Glutamatergic neuron (in vitro differentiated cells): Measurements from ENCODE around the gene EDEM3. TPM values are rescaled to one million over a fixed set of nuclear protein-coding genes. Genes with fewer than 3 reads are reported as not detected.

Experiments used
- DNase-seq: peaks from one replicate; pipeline ENCODE4 v3.0.0; 2022
- H3K27ac Mint-ChIP-seq: one replicate; pipeline ENCODE4 v1.8.0; 2020; ENCODE audit warnings: mild to moderate bottlenecking, mixed read lengths, inconsistent platforms; ENCODE audit not compliant: unreplicated experiment
- H3K27me3 Mint-ChIP-seq: one replicate; pipeline ENCODE4 v1.8.0; 2020; ENCODE audit warnings: mild to moderate bottlenecking, moderate library complexity, mixed read lengths, inconsistent platforms; ENCODE audit not compliant: unreplicated experiment
- H3K36me3 Mint-ChIP-seq: one replicate; pipeline ENCODE4 v1.8.0; 2020; ENCODE audit warnings: mild to moderate bottlenecking, mixed read lengths, inconsistent platforms; ENCODE audit not compliant: unreplicated experiment
- H3K4me1 Mint-ChIP-seq: one replicate; pipeline ENCODE4 v1.8.0; 2020; ENCODE audit warnings: mild to moderate bottlenecking, low read depth, mixed read lengths, inconsistent platforms; ENCODE audit not compliant: unreplicated experiment
- H3K4me3 Mint-ChIP-seq: one replicate; pipeline ENCODE4 v1.8.0; 2020; ENCODE audit warnings: mild to moderate bottlenecking, mixed read lengths, inconsistent platforms; ENCODE audit not compliant: unreplicated experiment
- H3K9me3 Mint-ChIP-seq: one replicate; pipeline ENCODE4 v1.8.0; 2020; ENCODE audit warnings: mild to moderate bottlenecking, moderate library complexity, mixed read lengths, inconsistent platforms; ENCODE audit not compliant: unreplicated experiment
- total RNA-seq: library from RNA; stranded (reverse); fragmentation: NEBNext Ultra II Directional; extraction: Animal tissue kit (Norgen Biotek cat#: 25700); gene quantifications from one replicate; pipeline ENCODE4 v1.2.1, GENCODE V29; 2021; ENCODE audit not compliant: unreplicated experiment
- TF ChIP-seq, protein P1 (sequence below): fragments of 200-600 bp; sonication (generic); IDR thresholded peaks from one replicate; pipeline ENCODE4 v1.5.0; 2021; ENCODE audit not compliant: partially characterized antibody, unreplicated experiment

The EDEM3 gene
- total RNA-seq, 1 donor from 2014 or later, result 23.6 TPM

DNA sequence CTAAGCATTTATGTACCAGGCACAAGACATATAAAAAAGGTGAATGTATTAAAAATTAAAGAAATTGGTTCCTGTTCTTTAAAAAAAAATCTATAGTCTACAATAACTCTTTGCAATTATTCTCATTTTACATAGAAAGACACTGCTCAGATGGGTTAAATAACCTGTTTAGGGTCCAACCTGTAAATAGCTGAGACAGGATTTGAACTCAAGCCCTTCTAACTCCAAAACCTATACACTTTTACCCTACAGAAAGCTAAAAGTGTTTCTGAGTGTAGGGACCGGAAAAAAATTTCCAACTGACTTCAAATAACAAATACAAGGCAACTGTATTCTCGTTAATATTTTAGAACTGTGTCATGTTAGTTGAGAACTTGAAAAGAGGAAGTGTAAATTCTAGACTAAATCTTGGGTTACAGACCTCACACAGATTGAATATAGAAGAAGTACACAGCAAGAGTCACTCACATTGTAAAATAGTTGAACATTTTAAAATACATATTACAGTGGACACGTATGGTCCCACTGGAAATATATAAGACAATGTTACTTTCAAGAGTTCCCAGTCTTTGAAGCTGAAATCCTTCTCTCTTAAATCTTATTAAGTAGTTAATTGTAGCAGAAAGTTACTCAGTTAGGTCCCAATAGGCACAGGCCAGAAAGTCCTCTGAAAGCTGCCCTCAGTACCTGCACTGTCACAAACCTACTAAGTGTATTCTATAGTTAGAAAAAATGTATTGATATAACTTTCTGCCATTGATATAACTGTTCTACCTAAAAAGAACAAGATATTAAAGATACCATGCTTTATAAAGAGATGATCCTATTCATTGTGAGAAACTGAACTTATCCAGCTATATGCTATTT lies 7.3 kb downstream of the EDEM3 start:
- peaks cover 17% of the 10 kb centered on the region for H3K4me1 Mint-ChIP-seq
- H3K9me3 Mint-ChIP-seq, result no peaks in the 10 kb centered on the region
- no peak for DNase-seq
- no peaks in the 10 kb centered on the region for H3K36me3 Mint-ChIP-seq
- no peaks in the 10 kb centered on the region for H3K27me3 Mint-ChIP-seq
- H3K4me3 Mint-ChIP-seq, result no peak overlapping the region
- no peak overlapping the region for H3K27ac Mint-ChIP-seq
- TF ChIP-seq, protein P1, sequence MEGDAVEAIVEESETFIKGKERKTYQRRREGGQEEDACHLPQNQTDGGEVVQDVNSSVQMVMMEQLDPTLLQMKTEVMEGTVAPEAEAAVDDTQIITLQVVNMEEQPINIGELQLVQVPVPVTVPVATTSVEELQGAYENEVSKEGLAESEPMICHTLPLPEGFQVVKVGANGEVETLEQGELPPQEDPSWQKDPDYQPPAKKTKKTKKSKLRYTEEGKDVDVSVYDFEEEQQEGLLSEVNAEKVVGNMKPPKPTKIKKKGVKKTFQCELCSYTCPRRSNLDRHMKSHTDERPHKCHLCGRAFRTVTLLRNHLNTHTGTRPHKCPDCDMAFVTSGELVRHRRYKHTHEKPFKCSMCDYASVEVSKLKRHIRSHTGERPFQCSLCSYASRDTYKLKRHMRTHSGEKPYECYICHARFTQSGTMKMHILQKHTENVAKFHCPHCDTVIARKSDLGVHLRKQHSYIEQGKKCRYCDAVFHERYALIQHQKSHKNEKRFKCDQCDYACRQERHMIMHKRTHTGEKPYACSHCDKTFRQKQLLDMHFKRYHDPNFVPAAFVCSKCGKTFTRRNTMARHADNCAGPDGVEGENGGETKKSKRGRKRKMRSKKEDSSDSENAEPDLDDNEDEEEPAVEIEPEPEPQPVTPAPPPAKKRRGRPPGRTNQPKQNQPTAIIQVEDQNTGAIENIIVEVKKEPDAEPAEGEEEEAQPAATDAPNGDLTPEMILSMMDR, result no peak

- Mint-ChIP-seq H3K4me3 (no peak overlapping the region), H3K27ac (no peak overlapping the region), H3K4me1 (peaks cover 17% of the 10 kb centered on the region), H3K27me3 (no peaks in the 10 kb centered on the region), H3K36me3 (no peaks in the 10 kb centered on the region), H3K9me3 (no peaks in the 10 kb centered on the region)
- DNase-seq, result no peak
- TF ChIP-seq, protein P1, result no peak
Measured at GRCh38 chr1:184745929-184746638, 8.6 kb downstream of the EDEM3 start.

DNA sequence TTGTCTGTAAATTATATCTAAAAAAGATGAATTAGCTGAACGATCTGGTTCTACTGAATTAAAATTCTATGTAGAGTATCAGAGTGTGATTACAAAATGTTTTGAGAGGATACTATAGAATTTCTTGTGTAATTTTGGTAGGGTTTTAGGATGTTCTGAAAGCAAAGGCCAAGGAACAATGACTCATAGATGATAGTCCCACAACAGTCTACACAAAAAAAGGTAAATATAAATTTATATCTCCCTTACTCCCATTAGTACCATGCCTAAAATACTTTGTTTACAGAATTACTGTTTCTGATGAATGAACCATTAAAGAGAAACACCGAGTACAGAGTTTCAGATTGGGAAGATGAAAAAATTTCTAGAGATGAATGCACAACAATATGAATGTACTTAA lies 9.5 kb downstream of the EDEM3 start:
- DNase-seq, result no peak
- no peaks in the 10 kb centered on the region for H3K9me3 Mint-ChIP-seq
- no peaks in the 10 kb centered on the region for H3K27me3 Mint-ChIP-seq
- H3K27ac Mint-ChIP-seq, result peak overlapping the region; percentile 14
- TF ChIP-seq, protein P1, result no peak
- H3K4me1 Mint-ChIP-seq, result peaks cover 17% of the 10 kb centered on the region
- H3K36me3 Mint-ChIP-seq, result no peaks in the 10 kb centered on the region
- H3K4me3 Mint-ChIP-seq, result no peak overlapping the region

DNA sequence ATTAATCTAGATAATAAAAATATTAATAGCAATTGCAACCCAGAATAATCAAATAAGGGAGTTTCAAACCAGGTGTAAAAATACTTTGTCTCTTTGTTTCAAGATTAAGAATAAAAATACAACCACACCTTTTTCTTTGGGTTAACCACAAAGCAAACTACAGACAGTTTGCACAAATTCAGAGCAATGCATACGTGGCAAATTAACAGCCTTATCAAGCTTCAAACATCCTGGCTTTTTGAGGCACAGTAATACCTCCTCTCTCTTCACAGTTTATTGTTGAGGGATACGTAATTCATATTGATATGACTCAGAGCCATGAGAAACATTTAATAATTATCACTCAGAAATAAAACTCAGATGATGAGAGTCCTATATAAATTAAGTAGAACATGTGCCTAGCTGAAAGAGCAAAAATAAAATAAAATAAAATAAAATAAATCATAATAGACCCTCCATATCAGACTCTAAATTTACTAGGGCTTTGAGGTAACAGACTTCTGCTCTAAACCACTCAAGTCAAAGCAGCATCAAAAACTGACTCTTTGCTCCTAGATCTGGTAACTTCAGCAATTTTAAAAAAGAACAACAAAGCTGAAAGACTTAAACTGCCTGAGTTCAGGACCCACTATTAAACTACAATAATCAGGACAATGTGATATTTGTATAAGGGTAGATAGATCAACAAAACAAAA lies 11.4 kb downstream of the EDEM3 start:
- DNase-seq, result no peak
- TF ChIP-seq, protein P1, result no peak
- Mint-ChIP-seq H3K36me3 (no peaks in the 10 kb centered on the region), H3K4me1 (peaks cover 19% of the 10 kb centered on the region), H3K27me3 (no peaks in the 10 kb centered on the region), H3K9me3 (no peaks in the 10 kb centered on the region), H3K27ac (no peak overlapping the region), H3K4me3 (no peak overlapping the region)

DNA sequence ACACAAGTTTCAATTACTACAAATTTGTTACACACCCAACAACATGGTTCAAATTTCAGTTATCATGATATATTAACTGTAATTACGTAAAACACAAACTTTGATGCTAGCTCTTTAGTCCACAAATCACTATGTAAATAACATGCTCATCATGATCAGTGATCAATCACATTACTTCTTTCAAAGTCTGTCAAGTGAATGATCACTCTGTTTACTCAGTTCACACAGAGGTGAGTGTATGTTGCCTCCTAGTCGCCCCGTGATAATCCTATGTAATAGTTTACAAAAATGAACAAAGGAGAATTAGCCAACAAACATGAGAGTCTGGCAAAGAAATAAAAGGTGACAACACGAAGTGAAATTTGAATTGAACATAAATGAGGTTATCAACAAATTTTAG lies 14.3 kb downstream of the EDEM3 start:
- TF ChIP-seq, protein P1, result no peak
- no peaks in the 10 kb centered on the region for H3K9me3 Mint-ChIP-seq
- no peak for DNase-seq
- H3K27me3 Mint-ChIP-seq, result no peaks in the 10 kb centered on the region
- peaks cover 13% of the 10 kb centered on the region for H3K4me1 Mint-ChIP-seq
- no peak overlapping the region for H3K4me3 Mint-ChIP-seq
- H3K27ac Mint-ChIP-seq, result no peak overlapping the region
- H3K36me3 Mint-ChIP-seq, result no peaks in the 10 kb centered on the region
